Colonic mucosa (tissue), 4 donors: ENCODE results near the gene FABP1. TPM values are rescaled to one million over a fixed set of nuclear protein-coding genes. Genes with fewer than 3 reads are reported as not detected.

Source experiments
- DNase-seq: peaks from one replicate; pipeline ENCODE4 v3.0.0-alpha.2; 2020
- H3K27ac ChIP-seq: fragments of 200-600 bp; one replicate; pipeline ENCODE4 v1.8.0; 2021
- H3K27me3 ChIP-seq: fragments of 200-600 bp; one replicate; pipeline ENCODE4 v1.8.0; 2021
- H3K36me3 ChIP-seq: fragments of 200-600 bp; one replicate; pipeline ENCODE4 v1.8.0; 2021
- H3K4me1 ChIP-seq: fragments of 200-600 bp; one replicate; pipeline ENCODE4 v1.8.0; 2021; ENCODE audit warnings: mild to moderate bottlenecking
- H3K4me3 ChIP-seq: fragments of 200-600 bp; one replicate; pipeline ENCODE4 v1.8.0; 2021
- H3K9ac ChIP-seq, 2 donors: one replicate each; pipeline ENCODE4 v1.7.0; 2013; ENCODE audit warnings: control low read depth in 2 of 2, low read depth in 2 of 2, low read length in 2 of 2
- H3K9me3 ChIP-seq: fragments of 200-600 bp; one replicate; pipeline ENCODE4 v1.8.0; 2021
- CTCF ChIP-seq: fragments of 200-600 bp; IDR thresholded peaks from one replicate; pipeline ENCODE4 v1.8.0; 2022; ENCODE audit warnings: antibody characterized with exemption, mild to moderate bottlenecking
- intact Hi-C: fragments of 100-400 bp; cut with DNase I; formaldehyde crosslinking; loops from one replicate; pipeline ENCODE4 v1.14.1; 2022
- total RNA-seq, 2 donors: library from RNA; stranded (reverse); fragmentation: NEBNext Ultra II Directional in 1 of 2; extraction: Animal tissue kit (Norgen Biotek cat#: 25700) in 1 of 2; gene quantifications; one replicate each; pipeline ENCODE4 v1.2.1, GENCODE V29; 2021
- donor health status: healthy.
- donor health status: DM: no; HTN: no; CAD: no.
- donor health status: DM: no; HTN: no; CAD: no.

The FABP1 gene
- total RNA-seq, 2 donors from 2014 or later = 2,582 to 2,822 TPM

- Histone ChIP-seq H3K4me3 (peak overlapping the region; percentile 38), H3K27ac (peak overlapping the region; percentile 67), H3K36me3 (no peaks in the 10 kb centered on the region), H3K9ac (peak overlapping the region; percentile 66 to 94), H3K4me1 (peaks cover 11% of the 10 kb centered on the region), H3K9me3 (no peaks in the 10 kb centered on the region), H3K27me3 (no peaks in the 10 kb centered on the region)
- no peak for DNase-seq
- TF ChIP-seq CTCF = no peak
- intact Hi-C loops = no loop called here
Observed at GRCh38 chr2:88125924-88126771, 1.7 kb downstream of the FABP1 start.

GRCh38 chr2:88125344-88125923 is 2.4 kb downstream of the FABP1 start:
- DNase-seq = no peak
- intact Hi-C loops = no loop called here
- H3K4me1 ChIP-seq = peaks cover 11% of the 10 kb centered on the region
- peak overlapping the region; percentile 38 for H3K4me3 ChIP-seq
- H3K9me3 ChIP-seq = no peaks in the 10 kb centered on the region
- no peaks in the 10 kb centered on the region for H3K27me3 ChIP-seq
- H3K27ac ChIP-seq = peak overlapping the region; percentile 67
- H3K36me3 ChIP-seq = no peaks in the 10 kb centered on the region
- H3K9ac ChIP-seq = peak overlapping the region in 1 of 2 donors; percentile 94
- TF ChIP-seq CTCF = no peak

GRCh38 chr2:88123975-88124917 is 3.6 kb downstream of the FABP1 start:
- intact Hi-C loops = no loop called here
- Histone ChIP-seq H3K9me3 (no peaks in the 10 kb centered on the region), H3K4me3 (no peak overlapping the region), H3K36me3 (no peaks in the 10 kb centered on the region), H3K27ac (no peak overlapping the region), H3K9ac (no peak overlapping the region), H3K4me1 (peaks cover 7% of the 10 kb centered on the region), H3K27me3 (no peaks in the 10 kb centered on the region)
- TF ChIP-seq CTCF = no peak
- DNase-seq = no peak

- DNase-seq = no peak
- no peak overlapping the region for H3K9ac ChIP-seq
- H3K27me3 ChIP-seq = no peaks in the 10 kb centered on the region
- TF ChIP-seq CTCF = no peak
- no peaks in the 10 kb centered on the region for H3K9me3 ChIP-seq
- no peak overlapping the region for H3K4me3 ChIP-seq
- H3K36me3 ChIP-seq = no peaks in the 10 kb centered on the region
- H3K27ac ChIP-seq = no peak overlapping the region
- H3K4me1 ChIP-seq = no peaks in the 10 kb centered on the region
- intact Hi-C loops = no loop called here
Observed at GRCh38 chr2:88123164-88123974, 4.5 kb downstream of the FABP1 start.
